Large intestine (tissue), 3 donors: Measurements from ENCODE around the gene OSGIN1. TPM values are rescaled to one million over a fixed set of nuclear protein-coding genes. Genes with fewer than 3 reads are reported as not detected.

Experiments used
- DNase-seq, 2 donors: peaks; one replicate each; pipeline versions ENCODE4 v3.0.0 to v3.0.0-alpha.2; 2013
- H3K27ac ChIP-seq: one replicate; pipeline ENCODE4 v1.5.1; 2013; ENCODE audit warnings: low read length
- H3K27me3 ChIP-seq: 2 replicates; pipeline ENCODE4 v1.6.1; 2013; ENCODE audit warnings: low read length; ENCODE audit not compliant: control insufficient read depth, insufficient read depth
- H3K36me3 ChIP-seq: 2 replicates; pipeline ENCODE4 v1.6.1; 2013; ENCODE audit warnings: low read length; ENCODE audit not compliant: control insufficient read depth, insufficient read depth
- H3K4me1 ChIP-seq: one replicate; pipeline ENCODE4 v1.6.1; 2013; ENCODE audit warnings: low read length; ENCODE audit not compliant: control insufficient read depth, insufficient read depth
- H3K4me3 ChIP-seq: one replicate; pipeline ENCODE4 v1.5.1; 2013; ENCODE audit warnings: low read length
- H3K9me3 ChIP-seq: one replicate; pipeline ENCODE4 v1.6.1; 2013; ENCODE audit warnings: mild to moderate bottlenecking, low read depth, low read length, moderate library complexity; ENCODE audit not compliant: control insufficient read depth
- WGBS: methylation state at CpG from one replicate; pipeline ENCODE4 v1.1.5; 2013; ENCODE audit warnings: low lambda C conversion rate; ENCODE audit not compliant: insufficient coverage; 5-methylcytosine and 5-hydroxymethylcytosine counted together
- polyA plus RNA-seq: library from polyadenylated mRNA; unstranded; fragments of 120-200 nt; gene quantifications from one replicate; pipeline ENCODE4 v1.2.1, GENCODE V29; 2013

OSGIN1 gene
- polyA plus RNA-seq, 1 donor = 8.4 TPM

DNA sequence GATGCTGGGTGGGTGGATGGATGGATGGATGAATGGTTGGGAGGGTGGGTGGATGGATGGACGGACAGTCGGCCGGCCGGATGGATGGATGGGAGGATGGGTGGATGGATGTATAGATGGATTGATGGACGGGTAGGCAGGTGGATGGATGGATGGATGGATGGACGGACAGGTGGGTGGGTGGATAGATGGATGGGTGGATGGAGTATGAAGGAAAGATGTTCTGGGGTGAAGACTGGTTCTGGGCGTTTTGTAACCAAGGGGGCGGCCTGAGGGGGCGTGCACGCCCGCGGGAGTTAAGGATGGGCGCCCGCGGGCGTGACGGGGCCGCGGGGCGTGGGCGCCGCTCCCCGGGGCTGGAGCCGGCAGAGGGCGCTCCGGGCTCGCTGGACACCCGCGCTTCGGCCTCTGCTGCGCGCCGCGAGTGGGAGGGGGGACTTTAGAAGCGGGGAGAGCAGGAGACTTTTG, 14.8 kb downstream of the OSGIN1 start, which contains the start of gene NECAB2:
NECAB2 (plus strand) TSS at position 407 of the 468 bp plus-strand sequence. CDS start 405 bp downstream, outside the sequence.
- H3K36me3 ChIP-seq = no peaks in the 10 kb centered on the region
- no CpG with 5 or more reads among the region's 35 CpGs for WGBS
- H3K27me3 ChIP-seq = peaks cover 18% of the 10 kb centered on the region
- no peak within 1 kb of the TSS for H3K27ac ChIP-seq
- no peak within 1 kb of the TSS for H3K4me3 ChIP-seq
- no peaks in the 10 kb centered on the region for H3K4me1 ChIP-seq
- no peaks in the 10 kb centered on the region for H3K9me3 ChIP-seq
- DNase-seq = no peak

GRCh38 chr16:83968306-83968851, 15.3 kb downstream of the OSGIN1 start:
- WGBS = no CpG with 5 or more reads among the region's 87 CpGs
- no peak for DNase-seq
- no peak overlapping the region for H3K4me3 ChIP-seq
- H3K4me1 ChIP-seq = no peaks in the 10 kb centered on the region
- no peaks in the 10 kb centered on the region for H3K36me3 ChIP-seq
- H3K27ac ChIP-seq = no peak overlapping the region
- H3K9me3 ChIP-seq = no peaks in the 10 kb centered on the region
- peaks cover 18% of the 10 kb centered on the region for H3K27me3 ChIP-seq

DNA sequence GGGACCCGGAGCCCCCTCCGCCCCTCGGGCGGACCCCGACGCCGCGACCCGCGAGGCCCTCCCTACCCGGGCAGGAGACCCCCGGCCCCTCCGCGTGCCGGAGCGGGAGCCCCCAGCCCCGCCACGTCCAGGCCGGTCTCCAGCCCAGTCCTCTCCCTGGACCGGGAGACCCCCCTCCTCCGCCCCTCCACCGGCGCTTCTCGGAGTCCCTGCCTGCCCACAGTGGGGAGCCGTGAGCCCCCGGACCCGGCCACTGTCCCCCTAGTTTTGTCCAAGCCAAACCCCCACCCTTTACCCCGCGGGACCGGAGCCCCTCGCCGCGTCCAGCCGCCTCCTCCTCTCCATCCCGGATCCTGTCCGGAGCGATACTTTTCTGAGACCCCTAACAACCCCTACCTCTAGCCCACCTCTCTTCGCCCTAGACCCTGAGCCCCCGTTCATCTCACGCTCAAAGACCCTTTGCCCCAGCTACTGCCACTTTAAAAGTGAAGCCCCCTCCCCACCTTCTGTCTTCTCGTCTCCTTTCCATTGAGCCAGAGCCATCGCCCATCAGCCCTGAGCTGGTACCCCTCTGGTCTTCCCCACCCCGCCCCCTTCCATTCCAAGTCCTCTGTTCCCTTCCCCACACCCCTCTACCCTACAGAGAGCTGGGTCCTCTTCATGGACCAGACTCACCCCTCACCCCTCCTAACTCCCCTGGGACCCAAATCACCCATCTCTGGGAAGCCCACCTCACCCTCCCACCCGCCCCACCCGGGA, 16.0 kb downstream of the OSGIN1 start:
- H3K4me3 ChIP-seq = no peak overlapping the region
- peaks cover 18% of the 10 kb centered on the region for H3K27me3 ChIP-seq
- H3K27ac ChIP-seq = no peak overlapping the region
- WGBS = no CpG with 5 or more reads among the region's 45 CpGs
- no peaks in the 10 kb centered on the region for H3K9me3 ChIP-seq
- H3K36me3 ChIP-seq = no peaks in the 10 kb centered on the region
- no peak for DNase-seq
- no peaks in the 10 kb centered on the region for H3K4me1 ChIP-seq

GRCh38 chr16:83969771-83970429, 16.9 kb downstream of the OSGIN1 start:
- peaks cover 18% of the 10 kb centered on the region for H3K27me3 ChIP-seq
- no peaks in the 10 kb centered on the region for H3K36me3 ChIP-seq
- no peak overlapping the region for H3K4me3 ChIP-seq
- no peak overlapping the region for H3K27ac ChIP-seq
- no peak for DNase-seq
- WGBS = no CpG with 5 or more reads among the region's 18 CpGs
- H3K9me3 ChIP-seq = no peaks in the 10 kb centered on the region
- no peaks in the 10 kb centered on the region for H3K4me1 ChIP-seq

- H3K36me3 ChIP-seq = no peaks in the 10 kb centered on the region
- no peaks in the 10 kb centered on the region for H3K9me3 ChIP-seq
- H3K27ac ChIP-seq = no peak overlapping the region
- no peak overlapping the region for H3K4me3 ChIP-seq
- no peaks in the 10 kb centered on the region for H3K4me1 ChIP-seq
- H3K27me3 ChIP-seq = peaks cover 18% of the 10 kb centered on the region
- WGBS = no CpG with 5 or more reads among the region's 6 CpGs
- DNase-seq = no peak
Observed at GRCh38 chr16:83970430-83970815, 17.4 kb downstream of the OSGIN1 start.

- Histone ChIP-seq H3K4me3 (no peak overlapping the region), H3K27me3 (peaks cover 18% of the 10 kb centered on the region), H3K27ac (no peak overlapping the region), H3K4me1 (no peaks in the 10 kb centered on the region), H3K36me3 (no peaks in the 10 kb centered on the region), H3K9me3 (no peaks in the 10 kb centered on the region)
- no CpG with 5 or more reads among the region's 27 CpGs for WGBS
- DNase-seq = no peak
Observed at GRCh38 chr16:83971165-83972130, 18.4 kb downstream of the OSGIN1 start.

DNA sequence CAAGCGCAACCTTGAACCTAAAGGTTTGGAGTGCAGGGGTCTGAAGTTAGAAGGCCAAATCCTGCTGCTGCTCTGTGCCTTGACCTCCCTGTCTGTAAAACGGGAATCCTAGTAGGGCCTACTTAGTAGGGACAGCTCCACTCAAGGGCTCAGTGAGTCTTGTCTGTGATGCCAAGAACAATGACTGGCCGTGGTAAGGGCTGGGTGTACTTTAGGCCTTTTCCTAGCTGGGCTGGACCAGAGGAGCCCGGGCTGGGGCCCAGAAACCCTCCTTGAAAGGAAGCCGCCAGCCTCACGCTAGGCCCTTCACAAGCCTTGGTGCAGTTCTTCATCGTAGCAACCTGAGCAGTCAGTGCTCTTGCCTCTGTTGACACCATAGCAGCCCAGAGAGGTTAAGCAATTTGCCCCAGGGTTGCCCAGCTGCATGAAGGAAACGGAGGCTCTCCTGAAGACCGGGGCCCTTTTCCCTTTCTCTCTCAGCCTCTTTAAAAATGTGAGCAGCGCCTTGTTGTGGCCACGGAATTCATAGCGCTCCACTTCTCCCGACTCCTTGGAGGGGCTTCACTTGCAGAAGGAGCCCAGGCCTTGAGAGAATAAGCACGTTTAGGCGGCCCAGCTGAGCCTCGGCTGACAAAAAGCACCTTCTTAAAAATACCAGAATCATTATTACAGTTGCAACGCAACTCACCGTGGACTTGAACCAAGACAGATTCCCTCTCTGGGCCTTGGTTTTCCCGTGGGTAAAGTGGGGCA, 19.4 kb downstream of the OSGIN1 start:
- 93% methylated on average over 3 of the region's 19 CpGs for WGBS
- no peaks in the 10 kb centered on the region for H3K4me1 ChIP-seq
- DNase-seq = no peak
- H3K9me3 ChIP-seq = no peaks in the 10 kb centered on the region
- H3K27ac ChIP-seq = no peak overlapping the region
- H3K4me3 ChIP-seq = no peak overlapping the region
- peaks cover 18% of the 10 kb centered on the region for H3K27me3 ChIP-seq
- H3K36me3 ChIP-seq = no peaks in the 10 kb centered on the region

DNA sequence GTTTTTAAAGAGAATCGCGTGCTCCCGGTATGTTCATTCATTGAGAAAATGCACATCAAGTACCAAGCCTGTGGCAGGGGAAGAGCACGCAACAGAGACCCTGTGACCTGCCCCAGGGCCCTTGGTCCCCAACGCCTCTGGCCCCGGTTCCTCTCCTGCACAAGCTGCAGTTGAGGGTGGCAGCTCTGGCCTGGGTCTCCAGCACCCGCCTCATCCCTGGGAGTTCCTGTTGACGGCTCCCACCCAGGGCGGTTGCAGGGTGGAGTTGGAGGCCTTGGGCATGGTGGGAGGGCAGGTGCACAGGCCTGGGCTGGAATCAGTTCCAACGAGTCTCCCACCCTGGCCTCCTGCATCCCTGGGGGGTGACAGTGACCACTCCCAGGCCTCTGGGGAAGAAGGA, 20.0 kb downstream of the OSGIN1 start:
- Histone ChIP-seq H3K4me1 (no peaks in the 10 kb centered on the region), H3K27ac (no peak overlapping the region), H3K9me3 (peaks cover under 1% of the 10 kb centered on the region), H3K4me3 (no peak overlapping the region), H3K27me3 (peaks cover 18% of the 10 kb centered on the region), H3K36me3 (no peaks in the 10 kb centered on the region)
- no CpG with 5 or more reads among the region's 10 CpGs for WGBS
- DNase-seq = no peak

DNA sequence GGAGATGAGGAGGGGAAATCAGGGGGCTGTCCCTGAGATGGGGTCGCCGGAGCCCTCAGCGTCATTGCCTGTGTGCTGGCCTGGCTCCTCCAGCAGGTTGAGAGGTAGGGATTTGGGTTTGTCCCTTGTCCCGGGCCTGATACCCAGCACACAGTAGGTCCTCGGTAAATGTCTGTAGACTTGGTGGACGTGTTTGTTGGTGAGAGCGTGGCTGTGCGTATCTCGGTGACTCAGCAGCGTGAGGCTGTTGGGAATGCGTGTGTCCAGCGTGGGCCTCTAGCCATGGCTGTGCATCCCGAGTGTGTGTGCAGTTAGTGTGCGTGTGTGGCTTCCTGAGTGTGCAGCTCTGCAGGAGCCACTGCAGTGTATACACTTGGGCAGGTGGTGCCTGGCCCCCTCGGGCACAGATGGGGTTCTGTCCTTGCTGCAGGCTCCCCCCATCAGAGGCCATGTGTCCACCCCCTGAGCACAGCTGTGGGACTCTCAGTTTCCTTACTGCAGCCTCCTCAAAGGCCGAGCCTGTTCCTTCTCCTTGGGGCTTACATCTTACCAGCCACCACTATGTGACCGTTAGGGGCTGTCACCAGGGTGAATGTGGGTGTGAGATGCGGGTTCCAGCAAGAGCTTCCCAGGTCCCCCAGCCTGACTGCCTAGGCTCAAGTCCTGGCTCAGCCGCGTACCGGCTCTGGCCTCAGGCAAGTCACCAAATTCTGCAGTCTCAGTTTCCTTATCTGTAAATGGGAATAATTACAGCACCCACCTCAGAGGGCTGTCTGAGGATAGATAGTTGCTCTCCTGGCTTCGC, 20.7 kb downstream of the OSGIN1 start:
- Histone ChIP-seq H3K27me3 (peaks cover 18% of the 10 kb centered on the region), H3K4me3 (no peak overlapping the region), H3K36me3 (no peaks in the 10 kb centered on the region), H3K9me3 (peaks cover 6% of the 10 kb centered on the region), H3K27ac (no peak overlapping the region), H3K4me1 (no peaks in the 10 kb centered on the region)
- DNase-seq = no peak
- WGBS = no CpG with 5 or more reads among the region's 22 CpGs
